Fibroblast of mammary gland (primary cell): Measurements from ENCODE around the gene ACACA.
"Not testable (repeated sequence)": the region's sequence is repeated elsewhere in the genome, so short reads cannot be mapped to it uniquely, and the experiment has no call there.

Source experiments
- DNase-seq: peaks from one replicate; pipeline ENCODE4 v3.0.0-alpha.2; 2010; ENCODE audit warnings: low read depth
- H3K4me3 ChIP-seq: 2 replicates; pipeline ENCODE4 v1.5.1; 2011; ENCODE audit warnings: low read depth, mild to moderate bottlenecking, low read length, moderate library complexity; ENCODE audit not compliant: control insufficient read depth
- TF ChIP-seq, protein P1 (sequence below): conservative IDR thresholded peaks from 2 replicates; pipeline ENCODE4 v1.5.1; 2011; ENCODE audit warnings: low read depth, low read length, inconsistent platforms; ENCODE audit not compliant: control insufficient read depth, insufficient read depth

The ACACA gene

DNA sequence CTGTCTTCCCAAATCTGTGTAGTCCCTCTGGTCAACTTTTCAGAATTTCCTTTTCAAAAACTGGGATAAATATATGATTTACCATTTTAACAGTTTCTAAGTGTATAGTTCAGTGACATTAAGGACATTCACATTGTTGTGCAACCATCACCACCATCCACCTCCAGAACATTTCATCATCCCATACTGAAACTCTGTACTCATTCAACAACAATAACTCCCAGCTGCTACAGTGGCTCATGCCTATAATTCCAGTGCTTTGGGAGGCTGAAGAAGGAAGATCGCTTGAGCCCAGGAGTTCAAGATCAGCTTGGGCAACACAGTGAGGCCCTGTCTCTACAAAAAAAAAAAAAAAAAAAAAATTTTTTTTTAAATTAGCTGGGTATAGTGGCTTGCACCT, 326.9 kb downstream of the ACACA start:
- DNase-seq = peak; percentile 64

DNA sequence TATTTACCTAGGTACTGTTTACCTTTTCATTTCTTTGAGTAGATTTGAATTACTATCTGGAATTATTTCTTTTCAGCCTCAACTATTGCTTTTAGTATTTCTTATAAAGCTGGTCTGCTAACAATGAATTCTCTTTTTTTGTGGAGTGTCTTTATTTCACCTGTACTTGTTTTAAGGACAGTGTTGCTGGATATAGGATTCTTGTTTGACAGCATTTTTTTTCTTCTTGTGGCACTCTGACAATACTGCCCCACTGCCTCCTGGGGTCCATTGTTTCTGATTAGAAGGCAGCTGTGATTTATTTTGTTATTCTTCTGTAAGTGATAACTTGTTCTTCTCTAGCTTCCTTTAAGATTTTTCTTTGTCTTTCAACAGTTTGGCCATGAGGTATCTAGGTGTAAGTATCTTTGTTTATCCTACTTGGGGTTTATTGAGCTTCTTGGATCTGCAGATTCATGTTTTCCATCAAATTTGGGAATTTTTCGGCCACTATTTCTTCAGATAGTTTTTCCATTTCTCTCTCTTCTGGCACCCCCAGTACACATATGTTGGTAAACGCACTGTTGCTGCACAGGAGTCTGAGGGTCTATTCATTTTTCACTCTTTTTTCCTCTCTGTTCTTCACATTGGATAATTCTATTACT, 327.4 kb downstream of the ACACA start:
- H3K4me3 ChIP-seq = no peak overlapping the region
- TF ChIP-seq, protein P1, sequence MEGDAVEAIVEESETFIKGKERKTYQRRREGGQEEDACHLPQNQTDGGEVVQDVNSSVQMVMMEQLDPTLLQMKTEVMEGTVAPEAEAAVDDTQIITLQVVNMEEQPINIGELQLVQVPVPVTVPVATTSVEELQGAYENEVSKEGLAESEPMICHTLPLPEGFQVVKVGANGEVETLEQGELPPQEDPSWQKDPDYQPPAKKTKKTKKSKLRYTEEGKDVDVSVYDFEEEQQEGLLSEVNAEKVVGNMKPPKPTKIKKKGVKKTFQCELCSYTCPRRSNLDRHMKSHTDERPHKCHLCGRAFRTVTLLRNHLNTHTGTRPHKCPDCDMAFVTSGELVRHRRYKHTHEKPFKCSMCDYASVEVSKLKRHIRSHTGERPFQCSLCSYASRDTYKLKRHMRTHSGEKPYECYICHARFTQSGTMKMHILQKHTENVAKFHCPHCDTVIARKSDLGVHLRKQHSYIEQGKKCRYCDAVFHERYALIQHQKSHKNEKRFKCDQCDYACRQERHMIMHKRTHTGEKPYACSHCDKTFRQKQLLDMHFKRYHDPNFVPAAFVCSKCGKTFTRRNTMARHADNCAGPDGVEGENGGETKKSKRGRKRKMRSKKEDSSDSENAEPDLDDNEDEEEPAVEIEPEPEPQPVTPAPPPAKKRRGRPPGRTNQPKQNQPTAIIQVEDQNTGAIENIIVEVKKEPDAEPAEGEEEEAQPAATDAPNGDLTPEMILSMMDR = no peak
- DNase-seq = no peak

More for the DNA sequence above, 326.9 kb downstream of the ACACA start:
- TF ChIP-seq, protein P1 = no peak
- H3K4me3 ChIP-seq = no peak overlapping the region

DNA sequence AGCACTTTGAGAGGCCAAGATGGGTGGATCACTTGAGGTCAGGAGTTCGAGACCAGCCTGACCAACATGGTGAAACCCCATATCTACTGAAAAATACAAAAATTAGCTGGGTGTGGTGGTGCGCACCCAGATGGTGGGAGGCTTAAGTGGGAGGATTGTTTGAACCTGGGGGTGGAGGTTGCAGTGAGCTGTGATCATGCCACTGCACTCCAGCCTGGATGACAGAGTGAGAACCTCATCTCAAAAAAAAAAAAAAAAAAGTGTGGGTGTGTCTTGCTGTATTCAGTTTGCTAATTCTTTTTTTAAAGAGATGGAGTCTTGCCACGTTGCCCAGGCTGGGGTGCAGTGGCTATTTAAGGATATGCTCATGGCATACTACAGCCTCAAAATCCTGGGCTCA, 333.2 kb downstream of the ACACA start:
- DNase-seq, H3K4me3 ChIP-seq: not testable (repeated sequence)

DNA sequence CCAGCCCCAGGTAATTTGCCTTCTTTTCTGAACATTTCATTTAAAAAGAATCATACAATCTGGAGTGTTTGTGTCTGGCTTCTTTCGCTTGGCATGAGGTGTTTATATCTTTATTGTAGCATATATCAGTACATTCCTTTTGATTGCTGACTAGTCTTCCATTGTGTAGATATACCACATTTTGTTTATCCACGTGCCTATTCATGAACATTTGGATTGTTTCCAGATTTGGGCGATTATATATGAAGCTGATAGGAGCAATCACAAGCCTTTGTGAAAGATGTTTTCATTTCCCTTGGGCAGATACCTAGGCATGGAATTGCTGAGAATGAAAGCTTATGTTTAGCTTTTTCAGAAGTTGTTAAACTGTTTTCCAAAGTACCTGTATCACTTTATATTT, 337.5 kb downstream of the ACACA start:
- TF ChIP-seq, protein P1 = no peak
- no peak for DNase-seq
- no peak overlapping the region for H3K4me3 ChIP-seq

DNA sequence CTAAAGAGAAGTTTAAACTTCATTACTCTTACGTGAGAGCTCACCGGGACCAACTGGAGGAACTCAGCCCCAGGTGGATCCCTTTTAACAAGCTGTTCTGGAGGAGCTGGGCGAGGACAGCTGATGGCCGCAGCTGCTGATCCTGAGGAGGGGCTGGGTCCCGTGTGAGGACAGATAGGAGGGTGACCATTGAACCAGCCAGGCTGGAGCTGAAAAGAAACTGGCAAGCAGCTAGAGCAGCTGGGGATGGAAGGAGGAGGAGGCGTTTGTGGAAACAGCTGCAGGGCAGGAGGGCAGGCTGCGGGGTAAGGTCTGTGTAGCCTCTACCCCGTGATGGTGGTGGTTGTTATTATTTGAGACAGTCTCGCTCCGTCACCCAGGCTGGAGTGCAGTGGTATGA, 338.4 kb downstream of the ACACA start:
- H3K4me3 ChIP-seq = no peak overlapping the region
- TF ChIP-seq, protein P1 = no peak
- DNase-seq = no peak

DNA sequence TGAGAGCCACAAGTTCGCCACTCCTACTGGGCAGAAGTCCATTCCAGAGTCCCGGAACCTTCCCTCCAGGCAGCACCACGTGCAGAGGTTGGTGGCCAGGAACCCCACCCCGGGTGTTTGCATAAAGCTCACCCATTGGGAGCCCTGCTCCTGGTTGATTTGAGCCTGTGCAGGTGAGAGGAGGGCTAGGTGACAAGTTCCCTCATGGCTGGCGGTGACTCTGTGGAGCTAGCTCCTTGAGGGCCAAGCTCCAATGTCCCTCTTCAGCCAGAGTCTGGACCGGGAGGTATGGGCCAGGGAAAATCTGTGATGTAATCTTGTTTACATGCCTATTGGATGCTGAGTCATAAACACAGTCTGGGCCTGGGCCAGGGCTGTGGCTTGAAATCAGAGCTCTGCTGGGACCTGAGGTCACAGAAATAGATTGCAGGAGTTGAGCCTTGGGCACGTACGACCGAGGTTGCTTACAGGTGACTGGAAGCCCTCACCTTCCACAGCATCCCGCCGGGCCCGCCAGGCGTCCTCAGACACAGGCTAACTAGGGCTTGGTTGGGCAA, 339.0 kb downstream of the ACACA start:
- peak; percentile 85 for DNase-seq
- TF ChIP-seq, protein P1 = no peak
- H3K4me3 ChIP-seq = no peak overlapping the region

DNA sequence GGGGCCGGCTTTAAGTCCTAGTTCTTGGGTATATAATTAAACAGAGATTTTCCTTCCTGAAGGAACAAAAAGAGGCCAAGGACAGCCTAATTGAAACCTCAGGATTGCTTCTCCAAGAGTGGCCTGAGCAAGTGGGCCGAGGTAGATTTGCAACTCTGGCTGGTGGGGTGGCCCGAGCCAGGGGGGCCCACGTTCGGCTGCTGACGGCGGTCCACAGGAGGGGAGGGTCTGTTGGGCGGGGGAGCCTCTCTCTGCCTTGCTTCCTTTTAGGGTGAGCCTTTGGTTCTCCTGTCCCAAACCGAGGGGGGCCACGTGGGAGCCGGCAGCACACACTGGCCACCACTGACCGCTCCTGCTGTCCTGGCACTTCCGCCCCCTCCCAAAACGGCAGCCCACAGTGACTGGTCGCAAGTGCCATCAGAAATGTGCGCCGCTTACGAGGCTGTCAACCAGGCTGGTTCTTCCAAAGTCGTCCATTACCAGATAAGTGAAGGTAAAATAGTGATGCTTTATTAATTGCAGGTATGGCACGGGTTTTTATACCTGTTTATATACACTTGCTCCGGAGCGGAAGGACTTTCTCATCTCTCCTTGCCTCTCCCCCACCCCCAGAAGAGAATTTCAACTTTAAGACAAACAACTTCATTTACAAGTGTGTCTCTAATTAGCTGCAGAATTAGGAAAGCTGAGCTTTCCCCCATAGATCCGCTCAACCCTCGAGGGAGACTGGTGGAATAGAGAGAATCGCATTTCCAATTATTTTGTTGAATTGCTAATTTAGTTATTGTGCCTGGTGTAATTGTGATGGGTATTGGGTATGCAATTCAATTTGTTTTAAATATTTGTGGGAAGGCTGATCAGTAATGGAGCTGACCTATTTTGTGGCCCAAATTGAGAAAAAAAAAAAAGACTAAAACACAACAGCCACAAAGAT, 340.0 kb downstream of the ACACA start:
- TF ChIP-seq, protein P1 = no peak
- H3K4me3 ChIP-seq = no peak overlapping the region
- no peak for DNase-seq
